HEK293 (cell line): Measurements from ENCODE around the gene HMG20B.

Experiments used
- CTCF ChIA-PET: fragments of 350-600 bp; formaldehyde crosslinking; extraction: SDS; loops from one replicate; lab custom pipeline; 2021; ENCODE audit warnings: antibody characterized with exemption; lab: Yijun Ruan, JAX
- POLR2A ChIA-PET: fragments of 300-600 bp; formaldehyde crosslinking; extraction: SDS; loops from one replicate; lab custom pipeline; 2020; ENCODE audit warnings: antibody characterized with exemption, inconsistent platforms; lab: Yijun Ruan, JAX
- H3K27ac ChIP-seq: fragments of 200-500 bp; sonication (Bioruptor generic); 2 replicates; pipeline ENCODE4 v1.5.1; 2014; ENCODE audit warnings: low read depth, low read length, control low read depth, inconsistent platforms; ENCODE audit errors: extremely low read depth
- H3K36me3 ChIP-seq, 2 experiments: fragments of 200-500 bp in 1 of 2; sonication (Bioruptor generic) in 1 of 2; 1 replicate in 1 of 2; 2 replicates in 1 of 2; pipeline ENCODE4 v1.5.1; 2014 to 2017; ENCODE audit warnings: inconsistent platforms in 2 of 2, low read length in 2 of 2; ENCODE audit not compliant: control insufficient read depth in 2 of 2, insufficient read depth in 1 of 2
- H3K4me1 ChIP-seq: fragments of 200-500 bp; sonication (Bioruptor generic); 2 replicates; pipeline ENCODE4 v1.5.1; 2014; ENCODE audit warnings: mild to moderate bottlenecking, low read length, inconsistent platforms; ENCODE audit not compliant: control insufficient read depth, insufficient read depth
- H3K4me3 ChIP-seq: 2 replicates; pipeline ENCODE4 v1.5.1; 2011; ENCODE audit warnings: low read depth, mild to moderate bottlenecking, control low read depth, low read length, moderate library complexity
- H3K9me3 ChIP-seq: fragments of 200-500 bp; sonication (Bioruptor generic); 2 replicates; pipeline ENCODE4 v1.5.1; 2014; ENCODE audit warnings: low read depth, low read length, inconsistent platforms; ENCODE audit not compliant: control insufficient read depth, insufficient read depth
- EGR2 ChIP-seq: fragments of 450-650 bp; formaldehyde crosslinking; IDR thresholded peaks from 2 replicates; pipeline ENCODE4 v1.5.1; 2016; ENCODE audit warnings: low read depth, missing biosample characterization, missing genetic modification characterization
- KLF7 ChIP-seq: fragments of 450-650 bp; formaldehyde crosslinking; IDR thresholded peaks from 2 replicates; pipeline ENCODE4 v1.5.1; 2016; ENCODE audit warnings: missing biosample characterization, missing genetic modification characterization, borderline replicate concordance
- KLF9 ChIP-seq: fragments of 450-650 bp; formaldehyde crosslinking; IDR thresholded peaks from 2 replicates; pipeline ENCODE4 v1.5.1; 2016; ENCODE audit warnings: missing biosample characterization, missing genetic modification characterization, low read depth
- SP7 ChIP-seq: fragments of 450-650 bp; formaldehyde crosslinking; IDR thresholded peaks from 2 replicates; pipeline ENCODE4 v1.5.1; 2016; ENCODE audit warnings: missing biosample characterization, missing genetic modification characterization
- YY2 ChIP-seq: fragments of 450-650 bp; formaldehyde crosslinking; IDR thresholded peaks from 2 replicates; pipeline ENCODE4 v1.5.1; 2016; ENCODE audit warnings: missing biosample characterization, missing genetic modification characterization
- ZBTB20 ChIP-seq: fragments of 450-650 bp; formaldehyde crosslinking; IDR thresholded peaks from 2 replicates; pipeline ENCODE4 v1.5.1; 2016; ENCODE audit warnings: missing biosample characterization, missing genetic modification characterization
- ZFHX2 ChIP-seq: fragments of 450-650 bp; formaldehyde crosslinking; conservative IDR thresholded peaks from 2 replicates; pipeline ENCODE4 v1.5.1; 2016; ENCODE audit warnings: missing biosample characterization, missing genetic modification characterization
- ZNF146 ChIP-seq: fragments of 450-650 bp; formaldehyde crosslinking; IDR thresholded peaks from 2 replicates; pipeline ENCODE4 v1.5.1; 2016; ENCODE audit warnings: missing biosample characterization, missing genetic modification characterization
- ZNF341 ChIP-seq: fragments of 450-650 bp; formaldehyde crosslinking; IDR thresholded peaks from 2 replicates; pipeline ENCODE4; 2016; ENCODE audit warnings: low read depth, missing biosample characterization, missing genetic modification characterization
- ZNF621 ChIP-seq: fragments of 450-650 bp; formaldehyde crosslinking; IDR thresholded peaks from 2 replicates; pipeline ENCODE4 v1.5.1; 2017; ENCODE audit warnings: missing biosample characterization, missing genetic modification characterization
- ZNF654 ChIP-seq: fragments of 450-650 bp; formaldehyde crosslinking; IDR thresholded peaks from 2 replicates; pipeline ENCODE4 v1.5.1; 2016; ENCODE audit warnings: low read depth, missing biosample characterization, missing genetic modification characterization
- TF ChIP-seq, protein P1 (sequence below): fragments of 450-650 bp; formaldehyde crosslinking; IDR thresholded peaks from 2 replicates; pipeline ENCODE4 v1.5.1; 2016; ENCODE audit warnings: missing biosample characterization, missing genetic modification characterization
- TF ChIP-seq, protein P2 (sequence below): fragments of 450-650 bp; formaldehyde crosslinking; IDR thresholded peaks from 2 replicates; pipeline ENCODE4 v1.5.1; 2016; ENCODE audit warnings: missing biosample characterization, missing genetic modification characterization
- TF ChIP-seq, protein P3 (sequence below): fragments of 450-650 bp; formaldehyde crosslinking; conservative IDR thresholded peaks from 2 replicates; pipeline ENCODE4 v1.5.1; 2016; ENCODE audit warnings: low read depth, missing biosample characterization, missing genetic modification characterization
- TF ChIP-seq, protein P4 (sequence below): fragments of 450-650 bp; formaldehyde crosslinking; IDR thresholded peaks from 2 replicates; pipeline ENCODE4 v1.5.1; 2017; ENCODE audit warnings: missing biosample characterization, missing genetic modification characterization
- TF ChIP-seq, protein P5 (sequence below): fragments of 450-650 bp; formaldehyde crosslinking; IDR thresholded peaks from 2 replicates; pipeline ENCODE4 v1.5.1; 2016; ENCODE audit warnings: missing biosample characterization, missing genetic modification characterization
- TF ChIP-seq, protein P6 (sequence below): fragments of 450-650 bp; formaldehyde crosslinking; IDR thresholded peaks from 2 replicates; pipeline ENCODE4 v1.5.1; 2016; ENCODE audit warnings: missing biosample characterization, missing genetic modification characterization
- TF ChIP-seq, protein P7 (sequence below): fragments of 450-650 bp; formaldehyde crosslinking; IDR thresholded peaks from 2 replicates; pipeline ENCODE4 v1.5.1; 2016; ENCODE audit warnings: missing biosample characterization, missing genetic modification characterization, low read depth

Gene HMG20B

DNA sequence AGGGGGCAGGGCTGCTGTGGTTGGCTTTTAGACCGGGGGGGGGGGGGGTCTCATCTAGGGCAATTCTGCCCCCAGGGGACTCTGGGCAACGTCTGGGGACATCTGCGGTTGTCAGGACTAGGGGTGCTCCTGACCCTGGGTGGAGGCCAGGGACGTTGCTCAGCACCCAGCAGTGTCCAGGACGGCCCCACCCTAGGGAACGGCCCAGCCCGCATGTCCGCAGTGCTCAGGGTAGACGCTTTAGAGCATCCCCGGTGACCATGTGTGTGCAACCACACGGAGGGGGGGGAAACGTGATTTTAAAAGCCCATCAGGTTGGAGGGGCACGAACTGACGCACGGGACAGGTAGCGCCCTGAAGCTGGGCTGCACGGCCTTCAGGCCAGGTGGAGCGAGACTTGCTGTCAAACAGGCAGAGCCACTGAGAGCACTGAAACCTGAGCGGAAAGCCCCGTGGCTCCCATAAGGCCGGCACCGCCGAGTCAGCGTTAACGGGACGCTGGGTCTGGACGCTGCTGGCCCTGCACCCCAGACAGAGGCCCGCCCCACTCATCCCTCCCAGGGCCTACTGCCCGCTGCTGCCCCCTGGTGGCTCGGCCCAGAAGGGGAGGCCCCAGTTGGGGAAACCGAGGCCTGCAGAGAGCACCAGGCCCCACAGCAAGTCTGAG, 45.5 kb downstream of the HMG20B start (continued):
- TF ChIP-seq, protein P1, sequence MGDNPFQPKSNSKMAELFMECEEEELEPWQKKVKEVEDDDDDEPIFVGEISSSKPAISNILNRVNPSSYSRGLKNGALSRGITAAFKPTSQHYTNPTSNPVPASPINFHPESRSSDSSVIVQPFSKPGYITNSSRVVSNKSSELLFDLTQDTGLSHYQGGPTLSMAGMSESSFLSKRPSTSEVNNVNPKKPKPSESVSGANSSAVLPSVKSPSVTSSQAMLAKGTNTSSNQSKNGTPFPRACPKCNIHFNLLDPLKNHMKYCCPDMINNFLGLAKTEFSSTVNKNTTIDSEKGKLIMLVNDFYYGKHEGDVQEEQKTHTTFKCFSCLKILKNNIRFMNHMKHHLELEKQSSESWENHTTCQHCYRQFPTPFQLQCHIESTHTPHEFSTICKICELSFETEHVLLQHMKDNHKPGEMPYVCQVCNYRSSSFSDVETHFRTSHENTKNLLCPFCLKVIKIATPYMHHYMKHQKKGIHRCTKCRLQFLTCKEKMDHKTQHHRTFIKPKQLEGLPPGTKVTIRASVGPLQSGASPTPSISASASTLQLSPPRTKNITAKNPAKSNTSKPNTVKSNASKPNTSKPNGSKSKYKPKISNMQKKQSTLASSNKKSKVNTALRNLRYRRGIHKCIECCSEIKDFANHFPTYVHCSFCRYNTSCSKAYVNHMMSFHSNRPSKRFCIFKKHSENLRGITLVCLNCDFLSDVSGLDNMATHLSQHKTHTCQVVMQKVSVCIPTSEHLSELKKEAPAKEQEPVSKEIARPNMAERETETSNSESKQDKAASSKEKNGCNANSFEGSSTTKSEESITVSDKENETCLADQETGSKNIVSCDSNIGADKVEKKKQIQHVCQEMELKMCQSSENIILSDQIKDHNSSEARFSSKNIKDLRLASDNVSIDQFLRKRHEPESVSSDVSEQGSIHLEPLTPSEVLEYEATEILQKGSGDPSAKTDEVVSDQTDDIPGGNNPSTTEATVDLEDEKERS, result no peak
- TF ChIP-seq ZBTB20 (tag by site-specific recombination) (no peak), EGR2 (tag by site-specific recombination) (no peak), SP7 (tag by site-specific recombination) (0 out of 2 replicates have a peak, but pooled peaks have one; percentile 15), ZNF341 (no peak)
- TF ChIP-seq, protein P2, sequence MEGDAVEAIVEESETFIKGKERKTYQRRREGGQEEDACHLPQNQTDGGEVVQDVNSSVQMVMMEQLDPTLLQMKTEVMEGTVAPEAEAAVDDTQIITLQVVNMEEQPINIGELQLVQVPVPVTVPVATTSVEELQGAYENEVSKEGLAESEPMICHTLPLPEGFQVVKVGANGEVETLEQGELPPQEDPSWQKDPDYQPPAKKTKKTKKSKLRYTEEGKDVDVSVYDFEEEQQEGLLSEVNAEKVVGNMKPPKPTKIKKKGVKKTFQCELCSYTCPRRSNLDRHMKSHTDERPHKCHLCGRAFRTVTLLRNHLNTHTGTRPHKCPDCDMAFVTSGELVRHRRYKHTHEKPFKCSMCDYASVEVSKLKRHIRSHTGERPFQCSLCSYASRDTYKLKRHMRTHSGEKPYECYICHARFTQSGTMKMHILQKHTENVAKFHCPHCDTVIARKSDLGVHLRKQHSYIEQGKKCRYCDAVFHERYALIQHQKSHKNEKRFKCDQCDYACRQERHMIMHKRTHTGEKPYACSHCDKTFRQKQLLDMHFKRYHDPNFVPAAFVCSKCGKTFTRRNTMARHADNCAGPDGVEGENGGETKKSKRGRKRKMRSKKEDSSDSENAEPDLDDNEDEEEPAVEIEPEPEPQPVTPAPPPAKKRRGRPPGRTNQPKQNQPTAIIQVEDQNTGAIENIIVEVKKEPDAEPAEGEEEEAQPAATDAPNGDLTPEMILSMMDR, result peak; percentile 85
- TF ChIP-seq, all 188 proteins: peak for 10

DNA sequence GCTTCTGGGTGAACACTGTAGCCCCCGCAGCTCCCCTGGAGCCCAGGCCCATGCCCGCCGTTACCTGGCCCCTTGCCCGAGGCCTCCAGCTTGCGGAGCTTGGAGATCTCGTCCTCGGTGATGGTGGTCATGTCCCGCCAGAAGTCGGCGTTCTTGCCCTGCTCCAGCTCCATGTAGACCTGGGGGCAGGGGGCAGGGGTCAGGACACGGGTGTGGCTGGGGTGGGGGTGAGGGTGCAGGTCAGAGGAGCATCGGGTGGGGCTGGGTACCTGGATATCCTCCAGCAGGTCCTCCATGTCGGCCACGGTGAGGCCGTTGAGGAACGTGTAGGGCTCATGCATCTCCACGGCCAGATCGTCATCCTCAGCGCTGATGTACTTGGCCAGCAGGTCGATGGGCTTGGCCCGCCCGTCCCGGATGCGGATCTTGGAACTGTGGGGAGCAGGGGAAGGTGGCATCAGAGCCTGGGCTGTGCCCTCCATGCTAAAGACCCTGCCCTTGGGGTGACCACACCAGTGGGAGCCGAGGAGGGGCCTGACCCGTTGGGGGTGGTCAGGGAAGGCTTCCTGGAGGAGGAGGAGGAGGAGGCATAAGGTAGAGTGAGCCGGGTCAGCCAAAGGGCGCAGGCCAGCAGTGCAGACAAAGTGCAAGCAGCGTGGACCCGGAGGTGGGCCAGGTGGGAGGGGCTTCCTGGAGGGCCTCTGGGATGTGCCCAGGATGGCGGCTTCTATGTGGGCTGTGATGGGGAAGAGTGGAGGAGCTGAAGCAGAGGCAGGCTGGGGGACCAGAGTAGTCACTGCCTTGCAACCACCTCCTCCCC, 46.3 kb downstream of the HMG20B start:
- Histone ChIP-seq H3K4me3 (no peak overlapping the region), H3K4me1 (peaks cover 2% of the 10 kb centered on the region; the same call in 1 of the 2 replicates), H3K36me3 (peaks cover 0 to 35% of the 10 kb centered on the region in 2 experiments; a peak in 2 of 3 replicates), H3K9me3 (no peaks in the 10 kb centered on the region), H3K27ac (no peak overlapping the region)
- POLR2A ChIA-PET, result interaction anchor here (0.6 kb wide), 1 partner anchor 28 kb away, joined by 4 read pairs; no protein-coding TSS in a partner anchor
- CTCF ChIA-PET, result interaction anchor here (0.6 to 1.2 kb wide), 7 partner anchors 11 to 319 kb away, joined by 3 to 6 read pairs (median 4); partner anchors contain the start of gene GIPC3
- TF ChIP-seq, protein P3, sequence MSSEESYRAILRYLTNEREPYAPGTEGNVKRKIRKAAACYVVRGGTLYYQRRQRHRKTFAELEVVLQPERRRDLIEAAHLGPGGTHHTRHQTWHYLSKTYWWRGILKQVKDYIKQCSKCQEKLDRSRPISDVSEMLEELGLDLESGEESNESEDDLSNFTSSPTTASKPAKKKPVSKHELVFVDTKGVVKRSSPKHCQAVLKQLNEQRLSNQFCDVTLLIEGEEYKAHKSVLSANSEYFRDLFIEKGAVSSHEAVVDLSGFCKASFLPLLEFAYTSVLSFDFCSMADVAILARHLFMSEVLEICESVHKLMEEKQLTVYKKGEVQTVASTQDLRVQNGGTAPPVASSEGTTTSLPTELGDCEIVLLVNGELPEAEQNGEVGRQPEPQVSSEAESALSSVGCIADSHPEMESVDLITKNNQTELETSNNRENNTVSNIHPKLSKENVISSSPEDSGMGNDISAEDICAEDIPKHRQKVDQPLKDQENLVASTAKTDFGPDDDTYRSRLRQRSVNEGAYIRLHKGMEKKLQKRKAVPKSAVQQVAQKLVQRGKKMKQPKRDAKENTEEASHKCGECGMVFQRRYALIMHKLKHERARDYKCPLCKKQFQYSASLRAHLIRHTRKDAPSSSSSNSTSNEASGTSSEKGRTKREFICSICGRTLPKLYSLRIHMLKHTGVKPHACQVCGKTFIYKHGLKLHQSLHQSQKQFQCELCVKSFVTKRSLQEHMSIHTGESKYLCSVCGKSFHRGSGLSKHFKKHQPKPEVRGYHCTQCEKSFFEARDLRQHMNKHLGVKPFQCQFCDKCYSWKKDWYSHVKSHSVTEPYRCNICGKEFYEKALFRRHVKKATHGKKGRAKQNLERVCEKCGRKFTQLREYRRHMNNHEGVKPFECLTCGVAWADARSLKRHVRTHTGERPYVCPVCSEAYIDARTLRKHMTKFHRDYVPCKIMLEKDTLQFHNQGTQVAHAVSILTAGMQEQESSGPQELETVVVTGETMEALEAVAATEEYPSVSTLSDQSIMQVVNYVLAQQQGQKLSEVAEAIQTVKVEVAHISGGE (tag by site-specific recombination), result no peak
- TF ChIP-seq ZNF146 (tag by site-specific recombination), result no peak
- TF ChIP-seq, protein P4, sequence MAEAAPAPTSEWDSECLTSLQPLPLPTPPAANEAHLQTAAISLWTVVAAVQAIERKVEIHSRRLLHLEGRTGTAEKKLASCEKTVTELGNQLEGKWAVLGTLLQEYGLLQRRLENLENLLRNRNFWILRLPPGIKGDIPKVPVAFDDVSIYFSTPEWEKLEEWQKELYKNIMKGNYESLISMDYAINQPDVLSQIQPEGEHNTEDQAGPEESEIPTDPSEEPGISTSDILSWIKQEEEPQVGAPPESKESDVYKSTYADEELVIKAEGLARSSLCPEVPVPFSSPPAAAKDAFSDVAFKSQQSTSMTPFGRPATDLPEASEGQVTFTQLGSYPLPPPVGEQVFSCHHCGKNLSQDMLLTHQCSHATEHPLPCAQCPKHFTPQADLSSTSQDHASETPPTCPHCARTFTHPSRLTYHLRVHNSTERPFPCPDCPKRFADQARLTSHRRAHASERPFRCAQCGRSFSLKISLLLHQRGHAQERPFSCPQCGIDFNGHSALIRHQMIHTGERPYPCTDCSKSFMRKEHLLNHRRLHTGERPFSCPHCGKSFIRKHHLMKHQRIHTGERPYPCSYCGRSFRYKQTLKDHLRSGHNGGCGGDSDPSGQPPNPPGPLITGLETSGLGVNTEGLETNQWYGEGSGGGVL (tag by site-specific recombination), result no peak
- TF ChIP-seq ZNF621 (tag by site-specific recombination), result no peak
- no peak for TF ChIP-seq KLF7 (tag by site-specific recombination)
- TF ChIP-seq, protein P5, sequence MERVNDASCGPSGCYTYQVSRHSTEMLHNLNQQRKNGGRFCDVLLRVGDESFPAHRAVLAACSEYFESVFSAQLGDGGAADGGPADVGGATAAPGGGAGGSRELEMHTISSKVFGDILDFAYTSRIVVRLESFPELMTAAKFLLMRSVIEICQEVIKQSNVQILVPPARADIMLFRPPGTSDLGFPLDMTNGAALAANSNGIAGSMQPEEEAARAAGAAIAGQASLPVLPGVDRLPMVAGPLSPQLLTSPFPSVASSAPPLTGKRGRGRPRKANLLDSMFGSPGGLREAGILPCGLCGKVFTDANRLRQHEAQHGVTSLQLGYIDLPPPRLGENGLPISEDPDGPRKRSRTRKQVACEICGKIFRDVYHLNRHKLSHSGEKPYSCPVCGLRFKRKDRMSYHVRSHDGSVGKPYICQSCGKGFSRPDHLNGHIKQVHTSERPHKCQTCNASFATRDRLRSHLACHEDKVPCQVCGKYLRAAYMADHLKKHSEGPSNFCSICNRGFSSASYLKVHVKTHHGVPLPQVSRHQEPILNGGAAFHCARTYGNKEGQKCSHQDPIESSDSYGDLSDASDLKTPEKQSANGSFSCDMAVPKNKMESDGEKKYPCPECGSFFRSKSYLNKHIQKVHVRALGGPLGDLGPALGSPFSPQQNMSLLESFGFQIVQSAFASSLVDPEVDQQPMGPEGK, result no peak
- TF ChIP-seq ZNF654 (tag by site-specific recombination), result no peak
- TF ChIP-seq YY2 (tag by site-specific recombination), result no peak
- TF ChIP-seq, protein P6, sequence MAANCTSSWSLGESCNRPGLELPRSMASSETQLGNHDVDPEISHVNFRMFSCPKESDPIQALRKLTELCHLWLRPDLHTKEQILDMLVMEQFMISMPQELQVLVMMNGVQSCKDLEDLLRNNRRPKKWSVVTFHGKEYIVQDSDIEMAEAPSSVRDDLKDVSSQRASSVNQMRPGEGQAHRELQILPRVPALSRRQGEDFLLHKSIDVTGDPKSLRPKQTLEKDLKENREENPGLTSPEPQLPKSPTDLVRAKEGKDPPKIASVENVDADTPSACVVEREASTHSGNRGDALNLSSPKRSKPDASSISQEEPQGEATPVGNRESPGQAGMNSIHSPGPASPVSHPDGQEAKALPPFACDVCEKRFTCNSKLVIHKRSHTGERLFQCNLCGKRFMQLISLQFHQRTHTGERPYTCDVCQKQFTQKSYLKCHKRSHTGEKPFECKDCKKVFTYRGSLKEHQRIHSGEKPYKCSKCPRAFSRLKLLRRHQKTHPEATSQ (tag by site-specific recombination), result no peak
- TF ChIP-seq, protein P7, sequence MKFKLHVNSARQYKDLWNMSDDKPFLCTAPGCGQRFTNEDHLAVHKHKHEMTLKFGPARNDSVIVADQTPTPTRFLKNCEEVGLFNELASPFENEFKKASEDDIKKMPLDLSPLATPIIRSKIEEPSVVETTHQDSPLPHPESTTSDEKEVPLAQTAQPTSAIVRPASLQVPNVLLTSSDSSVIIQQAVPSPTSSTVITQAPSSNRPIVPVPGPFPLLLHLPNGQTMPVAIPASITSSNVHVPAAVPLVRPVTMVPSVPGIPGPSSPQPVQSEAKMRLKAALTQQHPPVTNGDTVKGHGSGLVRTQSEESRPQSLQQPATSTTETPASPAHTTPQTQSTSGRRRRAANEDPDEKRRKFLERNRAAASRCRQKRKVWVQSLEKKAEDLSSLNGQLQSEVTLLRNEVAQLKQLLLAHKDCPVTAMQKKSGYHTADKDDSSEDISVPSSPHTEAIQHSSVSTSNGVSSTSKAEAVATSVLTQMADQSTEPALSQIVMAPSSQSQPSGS (tag by site-specific recombination), result no peak
- TF ChIP-seq ZFHX2 (tag by site-specific recombination), result peak; percentile 64
- no peak for TF ChIP-seq KLF9
